HG03064 (cell line): Measurements from ENCODE around the gene ALG1L2.
"Not testable (repeated sequence)": the region's sequence is repeated elsewhere in the genome, so short reads cannot be mapped to it uniquely, and the experiment has no call there.

Experiments used
- ATAC-seq: cut with Tn5 transposase; IDR thresholded peaks from one replicate; pipeline ENCODE4 v1.9.1; 2021; ENCODE audit warnings: low read depth; ENCODE audit not compliant: unreplicated experiment

ALG1L2 gene

GRCh38 chr3:130081351-130081881 lies at the start of gene ALG1L2:
TSS of gene ALG1L2 (plus strand) at chr3:130081831. CDS start at chr3:130082017, 186 bp downstream.
- ATAC-seq = no peak

GRCh38 chr3:130037126-130037815 lies 44.4 kb upstream of the ALG1L2 start:
- not testable (repeated sequence) for ATAC-seq

- not testable (repeated sequence) for ATAC-seq
Measured at GRCh38 chr3:130042736-130043135, 38.9 kb upstream of the ALG1L2 start.

GRCh38 chr3:130043658-130044057 lies 38.0 kb upstream of the ALG1L2 start:
- ATAC-seq = not testable (repeated sequence)

- ATAC-seq = no peak
Measured at GRCh38 chr3:130044370-130044769, 37.3 kb upstream of the ALG1L2 start.

- no peak for ATAC-seq
Measured at GRCh38 chr3:130048726-130049125, 32.9 kb upstream of the ALG1L2 start.

GRCh38 chr3:130052366-130052765 lies 29.3 kb upstream of the ALG1L2 start:
- ATAC-seq = not testable (repeated sequence)

GRCh38 chr3:130052965-130053364 lies 28.7 kb upstream of the ALG1L2 start:
- ATAC-seq = not testable (repeated sequence)

- ATAC-seq = not testable (repeated sequence)
Measured at GRCh38 chr3:130057536-130058266, 23.9 kb upstream of the ALG1L2 start.

- not testable (repeated sequence) for ATAC-seq
Measured at GRCh38 chr3:130058267-130058657, 23.4 kb upstream of the ALG1L2 start.

GRCh38 chr3:130058716-130059115 lies 22.9 kb upstream of the ALG1L2 start:
- not testable (repeated sequence) for ATAC-seq

- not testable (repeated sequence) for ATAC-seq
Measured at GRCh38 chr3:130059162-130059561, 22.5 kb upstream of the ALG1L2 start.

- no peak for ATAC-seq
Measured at GRCh38 chr3:130073582-130073981, 8.0 kb upstream of the ALG1L2 start.

GRCh38 chr3:130077636-130078035 lies 4.0 kb upstream of the ALG1L2 start:
- ATAC-seq = no peak

- ATAC-seq = not testable (repeated sequence)
Measured at GRCh38 chr3:130083363-130084090, 1.9 kb downstream of the ALG1L2 start.

GRCh38 chr3:130084436-130084980 lies 2.9 kb downstream of the ALG1L2 start:
- ATAC-seq = no peak

- no peak for ATAC-seq
Measured at GRCh38 chr3:130085881-130086280, 4.2 kb downstream of the ALG1L2 start.

GRCh38 chr3:130086628-130087027 lies 5.0 kb downstream of the ALG1L2 start:
- ATAC-seq = not testable (repeated sequence)

GRCh38 chr3:130088061-130088460 lies 6.4 kb downstream of the ALG1L2 start:
- ATAC-seq = no peak

GRCh38 chr3:130090681-130091080 lies 9.1 kb downstream of the ALG1L2 start:
- not testable (repeated sequence) for ATAC-seq

- no peak for ATAC-seq
Measured at GRCh38 chr3:130091958-130092357, 10.3 kb downstream of the ALG1L2 start.
